ENCODE measurements around the gene MAGI1. TPM values are rescaled to one million over a fixed set of nuclear protein-coding genes. Genes with fewer than 3 reads are reported as not detected.

The MAGI1 gene
- total RNA-seq, 4 donors from 2014 or later: 7.6 to 42.9 (median 37.0) TPM

GRCh38 chr3:65855370-65856100 is 183.2 kb downstream of the MAGI1 start:
- Histone ChIP-seq H3K4me3 (no peak overlapping the region), H3K27me3 (no peaks in the 10 kb centered on the region), H3K4me1 (no peaks in the 10 kb centered on the region), H3K36me3 (no peaks in the 10 kb centered on the region), H3K27ac (no peak overlapping the region), H3K9me3 (no peaks in the 10 kb centered on the region)
- intact Hi-C loops (cut with DNase I; ENCODE audit: low total_unique reads): no loop called here
- TF ChIP-seq POLR2A (IDR thresholded peaks at IDR 0.05): no peak
- TF ChIP-seq, protein P1, sequence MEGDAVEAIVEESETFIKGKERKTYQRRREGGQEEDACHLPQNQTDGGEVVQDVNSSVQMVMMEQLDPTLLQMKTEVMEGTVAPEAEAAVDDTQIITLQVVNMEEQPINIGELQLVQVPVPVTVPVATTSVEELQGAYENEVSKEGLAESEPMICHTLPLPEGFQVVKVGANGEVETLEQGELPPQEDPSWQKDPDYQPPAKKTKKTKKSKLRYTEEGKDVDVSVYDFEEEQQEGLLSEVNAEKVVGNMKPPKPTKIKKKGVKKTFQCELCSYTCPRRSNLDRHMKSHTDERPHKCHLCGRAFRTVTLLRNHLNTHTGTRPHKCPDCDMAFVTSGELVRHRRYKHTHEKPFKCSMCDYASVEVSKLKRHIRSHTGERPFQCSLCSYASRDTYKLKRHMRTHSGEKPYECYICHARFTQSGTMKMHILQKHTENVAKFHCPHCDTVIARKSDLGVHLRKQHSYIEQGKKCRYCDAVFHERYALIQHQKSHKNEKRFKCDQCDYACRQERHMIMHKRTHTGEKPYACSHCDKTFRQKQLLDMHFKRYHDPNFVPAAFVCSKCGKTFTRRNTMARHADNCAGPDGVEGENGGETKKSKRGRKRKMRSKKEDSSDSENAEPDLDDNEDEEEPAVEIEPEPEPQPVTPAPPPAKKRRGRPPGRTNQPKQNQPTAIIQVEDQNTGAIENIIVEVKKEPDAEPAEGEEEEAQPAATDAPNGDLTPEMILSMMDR (IDR thresholded peaks at IDR 0.05): no peak
- DNase-seq: no peak

DNA sequence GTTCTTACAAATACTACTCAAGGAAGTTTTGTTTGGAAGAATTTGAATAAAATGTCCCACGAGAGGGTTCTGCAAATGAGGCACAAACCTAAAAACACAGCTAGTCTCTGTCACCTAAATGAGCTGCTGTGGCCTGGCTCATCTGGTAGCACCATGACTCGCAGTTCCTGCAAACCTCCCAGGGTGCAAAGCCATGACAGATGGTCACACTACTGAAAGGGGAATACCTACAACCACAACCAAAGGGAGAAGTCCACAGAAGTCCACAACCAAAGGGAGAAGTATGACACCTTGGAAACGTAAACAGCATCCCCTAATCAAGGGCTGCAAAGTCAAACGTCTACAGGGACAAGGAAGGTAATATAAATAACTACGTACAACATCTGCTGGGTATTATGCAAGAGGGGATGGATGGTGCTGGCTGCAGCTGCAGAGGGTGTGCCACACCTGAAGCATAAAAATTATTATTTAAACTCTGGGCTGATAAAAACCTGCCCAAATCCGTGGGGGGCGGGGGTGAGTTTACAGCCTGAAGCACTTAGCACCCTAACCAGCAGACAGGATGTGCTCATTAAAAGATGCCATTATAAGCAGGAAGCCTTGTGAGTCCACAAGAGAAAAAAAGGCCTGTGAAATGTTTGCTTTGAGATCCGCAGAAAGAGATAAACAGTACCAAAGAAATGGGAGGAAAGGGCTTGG is 184.0 kb downstream of the MAGI1 start:
- no peaks in the 10 kb centered on the region for H3K36me3 ChIP-seq
- no peaks in the 10 kb centered on the region for H3K9me3 ChIP-seq
- no peak for DNase-seq
- intact Hi-C loops (cut with DNase I; ENCODE audit: low total_unique reads): no loop called here
- H3K4me3 ChIP-seq: no peak overlapping the region
- no peak overlapping the region for H3K27ac ChIP-seq
- no peaks in the 10 kb centered on the region for H3K27me3 ChIP-seq
- TF ChIP-seq POLR2A (IDR thresholded peaks at IDR 0.05): no peak
- TF ChIP-seq, protein P1 (IDR thresholded peaks at IDR 0.05): no peak
- H3K4me1 ChIP-seq: no peaks in the 10 kb centered on the region

DNA sequence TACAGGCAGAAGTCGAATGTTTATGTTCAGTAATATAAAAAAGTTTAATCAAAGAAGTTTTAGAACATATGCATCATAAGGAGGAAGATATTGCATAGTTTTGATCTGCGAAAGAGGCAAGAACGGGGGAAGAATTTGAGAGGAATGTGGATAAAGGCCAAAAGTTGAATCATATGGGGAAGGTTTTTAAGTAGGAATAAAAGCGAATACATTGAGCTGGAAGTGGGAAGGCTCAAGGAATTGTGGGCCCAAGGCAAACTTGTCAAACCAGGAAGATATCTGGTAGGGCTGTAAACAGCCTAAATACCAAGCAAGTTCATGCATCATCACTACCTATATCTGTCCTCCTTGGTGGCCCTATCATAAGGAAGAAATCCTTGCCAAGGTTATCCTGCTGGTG is 186.9 kb downstream of the MAGI1 start:
- Histone ChIP-seq H3K27ac (no peak overlapping the region), H3K4me1 (no peaks in the 10 kb centered on the region), H3K36me3 (no peaks in the 10 kb centered on the region), H3K27me3 (no peaks in the 10 kb centered on the region), H3K4me3 (no peak overlapping the region), H3K9me3 (no peaks in the 10 kb centered on the region)
- intact Hi-C loops (cut with DNase I; ENCODE audit: low total_unique reads): no loop called here
- TF ChIP-seq POLR2A (IDR thresholded peaks at IDR 0.05): no peak
- TF ChIP-seq, protein P1 (IDR thresholded peaks at IDR 0.05): no peak
- no peak for DNase-seq

- intact Hi-C loops (cut with DNase I; ENCODE audit: low total_unique reads): no loop called here
- DNase-seq: no peak
- H3K4me1 ChIP-seq: no peaks in the 10 kb centered on the region
- H3K4me3 ChIP-seq: no peak overlapping the region
- no peaks in the 10 kb centered on the region for H3K36me3 ChIP-seq
- no peaks in the 10 kb centered on the region for H3K27me3 ChIP-seq
- H3K9me3 ChIP-seq: no peaks in the 10 kb centered on the region
- TF ChIP-seq, protein P1 (IDR thresholded peaks at IDR 0.05): no peak
- TF ChIP-seq POLR2A (IDR thresholded peaks at IDR 0.05): no peak
- no peak overlapping the region for H3K27ac ChIP-seq
These were observed 188.5 kb downstream of the MAGI1 start for GRCh38 chr3:65850261-65850660.

DNA sequence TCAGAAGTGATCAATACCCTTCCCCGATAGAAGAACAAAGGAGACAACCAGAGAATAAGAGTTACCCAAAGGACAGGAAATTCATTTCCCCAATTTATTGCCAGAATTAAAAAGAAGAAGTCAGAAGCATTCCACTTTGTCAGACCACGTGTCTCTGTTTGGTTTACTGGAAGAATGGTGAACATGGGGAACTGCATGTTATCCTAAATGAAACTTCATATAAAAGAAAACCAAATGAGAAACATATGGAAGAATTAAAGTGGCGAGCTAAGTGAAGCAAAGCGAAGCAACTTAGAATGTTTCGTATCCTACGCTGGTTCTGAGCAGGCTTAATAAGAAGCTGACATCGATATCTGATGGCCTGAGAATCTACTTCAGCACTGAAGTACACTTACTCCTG is 190.7 kb downstream of the MAGI1 start:
- no peak for DNase-seq
- H3K4me3 ChIP-seq: no peak overlapping the region
- H3K27me3 ChIP-seq: no peaks in the 10 kb centered on the region
- no peaks in the 10 kb centered on the region for H3K9me3 ChIP-seq
- TF ChIP-seq, protein P1 (IDR thresholded peaks at IDR 0.05): no peak
- no peak for TF ChIP-seq POLR2A (IDR thresholded peaks at IDR 0.05)
- no peak overlapping the region for H3K27ac ChIP-seq
- H3K36me3 ChIP-seq: no peaks in the 10 kb centered on the region
- no peaks in the 10 kb centered on the region for H3K4me1 ChIP-seq
- intact Hi-C loops (cut with DNase I; ENCODE audit: low total_unique reads): no loop called here

Data from uterus (tissue), 4 donors.